ENCODE data around the gene CPNE5.

DNA sequence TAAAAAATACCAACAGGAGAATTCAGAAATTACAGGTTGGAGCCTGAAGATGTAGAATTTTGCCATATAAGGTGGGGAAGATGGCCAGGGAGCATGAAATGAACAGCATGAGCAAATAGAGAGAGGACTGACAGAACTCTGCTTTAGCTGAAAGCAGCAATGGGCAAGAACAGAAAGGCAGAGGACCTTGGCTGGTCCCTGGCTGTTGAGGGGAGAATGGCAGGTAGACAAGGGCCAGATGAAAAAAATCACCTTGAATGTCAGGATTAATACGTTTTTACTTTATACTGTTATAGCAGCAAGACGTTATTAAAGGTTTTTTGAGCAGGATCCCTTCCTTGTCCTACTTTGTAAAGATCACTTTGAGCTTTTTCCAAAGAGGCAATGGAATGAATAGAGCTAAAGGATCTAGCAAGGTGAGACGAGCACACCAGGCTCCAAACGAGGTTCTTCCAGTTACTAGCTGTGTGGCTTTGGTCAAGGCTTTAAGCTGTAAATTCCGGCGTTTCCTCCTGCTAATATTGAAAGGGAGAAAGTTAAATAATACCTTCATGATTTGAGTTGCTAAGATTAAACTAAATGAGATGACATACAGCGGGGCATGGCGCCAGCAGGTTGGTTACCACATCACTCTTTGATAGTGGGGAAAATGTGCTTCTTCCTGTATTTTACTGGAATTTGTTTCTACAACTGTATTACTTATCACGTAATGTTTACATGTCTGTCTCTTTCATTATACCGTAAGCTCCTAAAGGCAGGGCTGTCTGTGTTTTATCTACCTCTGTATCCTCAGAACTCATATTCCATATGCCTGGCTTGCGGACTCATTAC lies 34.6 kb upstream of the CPNE5 start:
- TF ChIP-seq POLR2A (IDR thresholded peaks at IDR 0.05) = no peak
- TF ChIP-seq, protein P1, sequence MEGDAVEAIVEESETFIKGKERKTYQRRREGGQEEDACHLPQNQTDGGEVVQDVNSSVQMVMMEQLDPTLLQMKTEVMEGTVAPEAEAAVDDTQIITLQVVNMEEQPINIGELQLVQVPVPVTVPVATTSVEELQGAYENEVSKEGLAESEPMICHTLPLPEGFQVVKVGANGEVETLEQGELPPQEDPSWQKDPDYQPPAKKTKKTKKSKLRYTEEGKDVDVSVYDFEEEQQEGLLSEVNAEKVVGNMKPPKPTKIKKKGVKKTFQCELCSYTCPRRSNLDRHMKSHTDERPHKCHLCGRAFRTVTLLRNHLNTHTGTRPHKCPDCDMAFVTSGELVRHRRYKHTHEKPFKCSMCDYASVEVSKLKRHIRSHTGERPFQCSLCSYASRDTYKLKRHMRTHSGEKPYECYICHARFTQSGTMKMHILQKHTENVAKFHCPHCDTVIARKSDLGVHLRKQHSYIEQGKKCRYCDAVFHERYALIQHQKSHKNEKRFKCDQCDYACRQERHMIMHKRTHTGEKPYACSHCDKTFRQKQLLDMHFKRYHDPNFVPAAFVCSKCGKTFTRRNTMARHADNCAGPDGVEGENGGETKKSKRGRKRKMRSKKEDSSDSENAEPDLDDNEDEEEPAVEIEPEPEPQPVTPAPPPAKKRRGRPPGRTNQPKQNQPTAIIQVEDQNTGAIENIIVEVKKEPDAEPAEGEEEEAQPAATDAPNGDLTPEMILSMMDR (IDR thresholded peaks at IDR 0.05) = no peak

Measured in vagina (tissue), 2 donors.